ENCODE data around the gene PPARGC1A.

DNA sequence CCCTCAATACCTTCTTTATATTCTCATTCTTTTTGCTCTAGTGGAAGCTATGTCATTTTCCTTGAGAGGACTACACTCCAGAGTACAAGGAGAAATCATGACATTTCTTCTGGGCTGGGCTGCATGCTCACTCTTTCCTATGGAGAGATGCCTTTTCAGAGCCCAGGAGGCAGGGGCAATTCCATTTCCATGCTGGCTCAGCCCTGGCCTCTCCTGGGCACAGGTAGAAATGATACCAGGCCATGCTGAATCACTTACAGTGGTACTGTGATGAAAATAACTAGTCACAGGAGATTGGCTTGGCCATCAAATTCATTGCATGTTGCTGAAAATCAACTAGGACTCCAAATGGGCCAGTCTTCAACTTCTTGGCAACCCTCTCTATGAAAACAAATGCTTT, 34.0 kb upstream of the PPARGC1A start:
- TF ChIP-seq CTCF (IDR thresholded peaks at IDR 0.05) (no peak), POLR2A (IDR thresholded peaks at IDR 0.05) (no peak), POLR2AphosphoS5 (IDR thresholded peaks at IDR 0.05) (no peak)
